Ovary (tissue), 3 donors: ENCODE results near the gene SCYL1.

ENCODE experiments used
- POLR2A ChIP-seq: fragments of 450-650 bp; IDR thresholded peaks from one replicate; pipeline ENCODE4 v1.6.1; 2017; ENCODE audit warnings: antibody characterized with exemption, mild to moderate bottlenecking, moderate library complexity
- TF ChIP-seq, protein P1 (sequence below), 3 donors: fragments of 450-650 bp in 2 of 3; fragments of 200-600 bp in 1 of 3; IDR thresholded peaks; one replicate each; pipeline versions ENCODE4 v1.5.1 to v1.8.0; 2016 to 2022; ENCODE audit warnings: antibody characterized with exemption in 3 of 3, mild to moderate bottlenecking in 1 of 3
- donor health status: DM: no; HTN: no; CAD: no.

DNA sequence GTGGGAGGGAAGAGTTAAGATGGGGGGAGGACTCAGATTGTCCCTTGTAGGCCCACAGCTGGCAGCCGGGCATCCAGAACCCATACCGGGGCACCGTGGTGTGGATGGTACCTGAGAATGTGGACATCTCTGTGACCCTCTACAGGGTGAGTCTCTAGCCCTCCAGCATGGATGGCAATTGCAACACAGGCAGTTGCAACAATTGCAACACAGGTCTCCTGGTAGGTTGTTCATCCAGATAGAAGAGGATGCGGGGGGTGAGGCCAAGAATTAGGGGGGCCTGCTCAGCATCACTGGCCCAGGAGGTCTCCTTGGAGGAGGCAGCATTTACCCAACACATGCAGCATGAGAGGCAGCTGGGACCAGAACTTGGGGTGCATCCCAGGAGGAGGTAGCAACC, 54.4 kb downstream of the SCYL1 start:
- TF ChIP-seq, protein P1, sequence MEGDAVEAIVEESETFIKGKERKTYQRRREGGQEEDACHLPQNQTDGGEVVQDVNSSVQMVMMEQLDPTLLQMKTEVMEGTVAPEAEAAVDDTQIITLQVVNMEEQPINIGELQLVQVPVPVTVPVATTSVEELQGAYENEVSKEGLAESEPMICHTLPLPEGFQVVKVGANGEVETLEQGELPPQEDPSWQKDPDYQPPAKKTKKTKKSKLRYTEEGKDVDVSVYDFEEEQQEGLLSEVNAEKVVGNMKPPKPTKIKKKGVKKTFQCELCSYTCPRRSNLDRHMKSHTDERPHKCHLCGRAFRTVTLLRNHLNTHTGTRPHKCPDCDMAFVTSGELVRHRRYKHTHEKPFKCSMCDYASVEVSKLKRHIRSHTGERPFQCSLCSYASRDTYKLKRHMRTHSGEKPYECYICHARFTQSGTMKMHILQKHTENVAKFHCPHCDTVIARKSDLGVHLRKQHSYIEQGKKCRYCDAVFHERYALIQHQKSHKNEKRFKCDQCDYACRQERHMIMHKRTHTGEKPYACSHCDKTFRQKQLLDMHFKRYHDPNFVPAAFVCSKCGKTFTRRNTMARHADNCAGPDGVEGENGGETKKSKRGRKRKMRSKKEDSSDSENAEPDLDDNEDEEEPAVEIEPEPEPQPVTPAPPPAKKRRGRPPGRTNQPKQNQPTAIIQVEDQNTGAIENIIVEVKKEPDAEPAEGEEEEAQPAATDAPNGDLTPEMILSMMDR (IDR thresholded peaks at IDR 0.05): no peak
- no peak for TF ChIP-seq POLR2A
